Eye (tissue), 1 donor: Measurements from ENCODE around the gene PCDHGA3.
"Not testable (repeated sequence)": the region's sequence is repeated elsewhere in the genome, so short reads cannot be mapped to it uniquely, and the experiment has no call there.

Source experiments
- DNase-seq: peaks from one replicate; pipeline ENCODE4 v3.0.0-alpha.2; 2015

Gene PCDHGA3

DNA sequence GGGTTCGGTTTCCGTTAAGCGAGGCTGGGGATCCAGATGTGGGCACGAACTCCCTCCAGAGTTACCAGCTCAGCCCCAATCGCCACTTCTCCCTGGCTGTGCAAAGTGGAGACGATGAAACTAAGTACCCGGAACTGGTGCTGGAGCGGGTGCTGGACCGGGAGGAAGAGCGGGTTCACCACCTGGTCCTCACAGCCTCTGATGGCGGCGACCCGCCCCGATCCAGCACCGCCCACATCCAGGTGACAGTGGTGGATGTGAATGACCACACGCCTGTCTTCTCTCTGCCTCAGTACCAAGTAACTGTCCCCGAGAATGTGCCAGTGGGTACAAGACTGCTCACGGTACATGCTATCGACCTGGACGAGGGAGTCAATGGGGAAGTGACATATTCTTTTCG, 39.7 kb downstream of the PCDHGA3 start:
- no peak for DNase-seq

- DNase-seq, result no peak
Observed at GRCh38 chr5:141384471-141385267, 41.0 kb downstream of the PCDHGA3 start.

- peak; percentile 22 for DNase-seq
Observed at GRCh38 chr5:141387557-141388311, 44.1 kb downstream of the PCDHGA3 start, which contains the start of gene PCDHGB4. PCDHGB4 (plus strand) TSS chr5:141387698; CDS start chr5:141387885, 187 bp downstream.

GRCh38 chr5:141388661-141389060, 45.0 kb downstream of the PCDHGA3 start:
- no peak for DNase-seq

- no peak for DNase-seq
Observed at GRCh38 chr5:141389153-141390042, 45.8 kb downstream of the PCDHGA3 start.

DNA sequence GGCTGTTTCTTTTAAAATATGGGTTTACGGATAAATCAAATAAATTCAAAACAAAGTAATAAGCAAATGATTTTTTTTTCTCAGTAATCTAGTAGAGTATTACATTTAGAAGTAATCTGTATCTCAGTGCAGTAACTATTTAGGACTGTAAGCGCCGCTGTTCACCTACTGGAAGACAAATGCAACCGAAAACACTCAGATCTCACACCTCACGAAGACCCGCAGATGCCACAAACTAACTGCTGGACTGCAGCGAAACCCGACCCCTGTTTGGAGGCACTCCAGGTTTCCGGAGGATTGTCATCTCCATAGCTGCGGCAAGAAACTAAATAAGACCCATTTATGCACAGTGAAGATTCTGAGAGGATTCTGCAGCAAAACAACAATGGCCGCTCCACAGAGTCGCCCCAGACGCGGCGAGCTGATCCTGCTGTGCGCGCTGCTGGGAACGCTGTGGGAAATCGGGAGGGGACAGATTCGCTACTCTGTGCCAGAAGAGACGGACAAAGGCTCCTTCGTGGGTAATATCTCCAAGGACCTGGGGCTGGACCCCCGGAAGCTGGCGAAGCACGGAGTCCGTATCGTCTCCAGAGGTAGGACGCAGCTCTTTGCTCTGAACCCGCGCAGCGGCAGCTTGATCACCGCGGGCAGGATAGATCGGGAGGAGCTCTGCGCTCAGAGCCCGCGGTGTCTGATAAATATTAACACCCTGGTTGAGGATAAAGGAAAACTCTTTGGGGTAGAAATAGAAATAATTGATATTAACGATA, 49.0 kb downstream of the PCDHGA3 start, which contains the start of gene PCDHGA8:
PCDHGA8 (plus strand) TSS at position 205 of the 770 bp plus-strand sequence; CDS start at position 386, 181 bp downstream.
- no peak for DNase-seq

GRCh38 chr5:141393267-141393666, 49.6 kb downstream of the PCDHGA3 start:
- DNase-seq, result no peak

DNA sequence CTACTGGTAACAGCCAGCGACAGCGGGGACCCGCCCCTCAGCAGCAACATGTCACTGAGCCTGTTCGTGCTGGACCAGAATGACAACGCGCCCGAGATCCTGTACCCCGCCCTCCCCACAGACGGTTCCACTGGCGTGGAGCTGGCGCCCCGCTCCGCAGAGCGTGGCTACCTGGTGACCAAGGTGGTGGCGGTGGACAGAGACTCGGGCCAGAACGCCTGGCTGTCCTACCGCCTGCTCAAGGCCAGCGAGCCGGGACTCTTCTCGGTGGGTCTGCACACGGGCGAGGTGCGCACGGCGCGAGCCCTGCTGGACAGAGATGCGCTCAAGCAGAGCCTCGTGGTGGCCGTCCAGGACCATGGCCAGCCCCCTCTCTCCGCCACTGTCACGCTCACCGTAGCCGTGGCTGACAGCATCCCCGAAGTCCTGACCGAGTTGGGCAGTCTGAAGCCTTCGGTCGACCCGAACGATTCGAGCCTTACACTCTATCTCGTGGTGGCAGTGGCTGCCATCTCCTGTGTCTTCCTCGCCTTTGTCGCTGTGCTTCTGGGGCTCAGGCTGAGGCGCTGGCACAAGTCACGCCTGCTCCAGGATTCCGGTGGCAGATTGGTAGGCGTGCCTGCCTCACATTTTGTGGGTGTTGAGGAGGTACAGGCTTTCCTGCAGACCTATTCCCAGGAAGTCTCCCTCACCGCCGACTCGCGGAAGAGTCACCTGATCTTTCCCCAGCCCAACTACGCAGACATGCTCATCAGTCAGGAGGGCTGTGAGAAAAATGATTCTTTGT, 51.0 kb downstream of the PCDHGA3 start:
- DNase-seq, result not testable (repeated sequence)
